ENCODE results near the gene B3GNT2.

DNA sequence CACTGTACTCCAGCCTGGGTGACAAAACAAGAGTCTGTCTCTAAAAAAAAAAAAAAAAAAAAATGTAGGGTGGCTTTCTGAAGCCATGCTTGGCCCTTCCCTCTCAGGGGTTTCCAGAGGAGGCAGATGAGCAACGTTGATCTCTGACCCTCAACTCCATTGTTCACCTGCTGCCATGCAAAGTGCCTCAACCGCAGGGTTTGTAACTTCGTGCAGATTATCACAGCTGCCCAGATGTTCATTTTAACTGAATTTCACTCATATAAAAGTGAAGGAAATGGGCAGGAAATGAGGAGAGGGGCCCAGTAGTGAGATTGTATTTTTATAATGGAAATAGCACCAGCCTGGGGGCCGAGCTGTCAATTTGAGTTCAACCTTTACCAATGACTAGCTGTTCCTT, 14.9 kb upstream of the B3GNT2 start:
- TF ChIP-seq, protein P1, sequence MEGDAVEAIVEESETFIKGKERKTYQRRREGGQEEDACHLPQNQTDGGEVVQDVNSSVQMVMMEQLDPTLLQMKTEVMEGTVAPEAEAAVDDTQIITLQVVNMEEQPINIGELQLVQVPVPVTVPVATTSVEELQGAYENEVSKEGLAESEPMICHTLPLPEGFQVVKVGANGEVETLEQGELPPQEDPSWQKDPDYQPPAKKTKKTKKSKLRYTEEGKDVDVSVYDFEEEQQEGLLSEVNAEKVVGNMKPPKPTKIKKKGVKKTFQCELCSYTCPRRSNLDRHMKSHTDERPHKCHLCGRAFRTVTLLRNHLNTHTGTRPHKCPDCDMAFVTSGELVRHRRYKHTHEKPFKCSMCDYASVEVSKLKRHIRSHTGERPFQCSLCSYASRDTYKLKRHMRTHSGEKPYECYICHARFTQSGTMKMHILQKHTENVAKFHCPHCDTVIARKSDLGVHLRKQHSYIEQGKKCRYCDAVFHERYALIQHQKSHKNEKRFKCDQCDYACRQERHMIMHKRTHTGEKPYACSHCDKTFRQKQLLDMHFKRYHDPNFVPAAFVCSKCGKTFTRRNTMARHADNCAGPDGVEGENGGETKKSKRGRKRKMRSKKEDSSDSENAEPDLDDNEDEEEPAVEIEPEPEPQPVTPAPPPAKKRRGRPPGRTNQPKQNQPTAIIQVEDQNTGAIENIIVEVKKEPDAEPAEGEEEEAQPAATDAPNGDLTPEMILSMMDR (IDR thresholded peaks at IDR 0.05; ENCODE audit: insufficient read depth, low read depth, low read length): no peak
- TF ChIP-seq EZH2 (IDR thresholded peaks at IDR 0.05; ENCODE audit: insufficient read depth, low read length): no peak
